MCF 10A (cell line): ENCODE data around the gene FLRT1. TPM values are rescaled to one million over a fixed set of nuclear protein-coding genes. Genes with fewer than 3 reads are reported as not detected.

ENCODE experiments used
- BruUV-seq: library from RNA; stranded (reverse); fragments of 400-500 nt; replicated peaks from 2 replicates; lab custom pipeline; 2021; lab: Mats Ljungman, UMichigan
- CTCF ChIA-PET: fragments of 300-600 bp; sonication (Branson Sonifier 250); formaldehyde crosslinking; extraction: SDS; loops from one replicate; lab custom pipeline; 2021; ENCODE audit warnings: antibody characterized with exemption, inconsistent platforms; lab: Yijun Ruan, JAX
- POLR2A ChIA-PET: fragments of 300-600, 350-650 bp; sonication (Branson Sonifier 250); formaldehyde crosslinking; extraction: SDS; loops from one replicate; lab custom pipeline; 2020; ENCODE audit warnings: antibody characterized with exemption, inconsistent platforms; lab: Yijun Ruan, JAX
- DNase-seq: peaks from one replicate; pipeline ENCODE4 v3.0.0-alpha.2; 2018; ENCODE audit not compliant: unreplicated experiment
- H3K27ac Mint-ChIP-seq: one replicate; pipeline ENCODE4 v1.8.0; 2022; ENCODE audit warnings: mild to moderate bottlenecking, low read depth, mixed read lengths; ENCODE audit not compliant: unreplicated experiment
- H3K27me3 Mint-ChIP-seq: one replicate; pipeline ENCODE4 v1.8.0; 2022; ENCODE audit warnings: mixed read lengths; ENCODE audit not compliant: insufficient read depth, unreplicated experiment
- H3K36me3 Mint-ChIP-seq: one replicate; pipeline ENCODE4 v1.8.0; 2022; ENCODE audit warnings: mild to moderate bottlenecking, moderate library complexity, mixed read lengths; ENCODE audit not compliant: insufficient read depth, unreplicated experiment
- H3K4me1 Mint-ChIP-seq: one replicate; pipeline ENCODE4 v1.8.0; 2022; ENCODE audit warnings: mixed read lengths; ENCODE audit not compliant: insufficient read depth, unreplicated experiment
- H3K4me3 Mint-ChIP-seq: one replicate; pipeline ENCODE4 v1.8.0; 2022; ENCODE audit warnings: mild to moderate bottlenecking, moderate library complexity, mixed read lengths; ENCODE audit not compliant: unreplicated experiment
- H3K9me3 Mint-ChIP-seq: one replicate; pipeline ENCODE4 v1.8.0; 2022; ENCODE audit warnings: mixed read lengths; ENCODE audit not compliant: unreplicated experiment
- CTCF ChIP-seq: fragments of 200-600 bp; IDR thresholded peaks from one replicate; pipeline ENCODE4 v1.8.0; 2022; ENCODE audit warnings: antibody characterized with exemption, mild to moderate bottlenecking; ENCODE audit not compliant: unreplicated experiment
- intact Hi-C: fragments of 100-400 bp; cut with micrococcal nuclease; formaldehyde crosslinking; loops from 2 replicates; pipeline ENCODE4 v1.14.1; 2022
- total RNA-seq: library from RNA; stranded (reverse); gene quantifications from 2 replicates; pipeline ENCODE4 v1.2.3, GENCODE V29; 2022

FLRT1 gene
- total RNA-seq, 1 experiment from 2014 or later, result 2.7 TPM

- no TSS peak for BruUV-seq
- Mint-ChIP-seq H3K4me3 (no peak overlapping the region), H3K9me3 (no peaks in the 10 kb centered on the region), H3K27ac (no peak overlapping the region), H3K36me3 (no peaks in the 10 kb centered on the region), H3K4me1 (no peaks in the 10 kb centered on the region), H3K27me3 (no peaks in the 10 kb centered on the region)
- intact Hi-C loops, result no loop called here
- CTCF ChIA-PET, result interaction anchor here (0.7 to 0.9 kb wide), 2 partner anchors 9 to 10 kb away, joined by 3 read pairs; no protein-coding TSS in a partner anchor
- DNase-seq, result no peak
- TF ChIP-seq CTCF, result no peak
- POLR2A ChIA-PET, result interaction anchor here (0.6 to 2.5 kb wide), 3 partner anchors 9 to 688 kb away, joined by 3 to 11 read pairs (median 3); no protein-coding TSS in a partner anchor
Observed at GRCh38 chr11:64015935-64016845, 19.5 kb upstream of the FLRT1 start.

GRCh38 chr11:64017945-64018224 is 17.8 kb upstream of the FLRT1 start:
- Mint-ChIP-seq H3K9me3 (no peaks in the 10 kb centered on the region), H3K27ac (no peak overlapping the region), H3K27me3 (no peaks in the 10 kb centered on the region), H3K36me3 (no peaks in the 10 kb centered on the region), H3K4me1 (no peaks in the 10 kb centered on the region), H3K4me3 (no peak overlapping the region)
- intact Hi-C loops, result no loop called here
- no TSS peak for BruUV-seq
- CTCF ChIA-PET, result interaction anchor here (0.6 to 1.1 kb wide), 2 partner anchors 130 to 168 kb away, joined by 3 read pairs; partner anchors contain the start of gene STIP1
- no peak for TF ChIP-seq CTCF
- POLR2A ChIA-PET, result interaction anchor here (0.7 kb wide), 1 partner anchor 135 kb away, joined by 3 read pairs; no protein-coding TSS in a partner anchor
- no peak for DNase-seq

GRCh38 chr11:64018310-64018709 is 17.4 kb upstream of the FLRT1 start:
- H3K4me1 Mint-ChIP-seq, result no peaks in the 10 kb centered on the region
- H3K36me3 Mint-ChIP-seq, result no peaks in the 10 kb centered on the region
- CTCF ChIA-PET, result interaction anchor here (1.1 kb wide), 1 partner anchor 168 kb away, joined by 3 read pairs; the partner anchor contains the start of gene STIP1
- BruUV-seq, result no TSS peak
- TF ChIP-seq CTCF, result no peak
- POLR2A ChIA-PET, result no interaction called here
- intact Hi-C loops, result no loop called here
- H3K27me3 Mint-ChIP-seq, result no peaks in the 10 kb centered on the region
- no peaks in the 10 kb centered on the region for H3K9me3 Mint-ChIP-seq
- no peak for DNase-seq
- H3K27ac Mint-ChIP-seq, result no peak overlapping the region
- H3K4me3 Mint-ChIP-seq, result no peak overlapping the region
